ENCODE data around the gene KDM8.
A peak's percentile ranks its signal among the peaks of the same experiment; 100 is the strongest.
"Not testable (repeated sequence)": the region's sequence is repeated elsewhere in the genome, so short reads cannot be mapped to it uniquely, and the experiment has no call there.

Gene KDM8

GRCh38 chr16:27189335-27189972, 13.9 kb upstream of the KDM8 start:
- H3K27ac ChIP-seq, result no peak overlapping the region
- H3K4me3 ChIP-seq, result no peak overlapping the region

- Histone ChIP-seq H3K27ac (no peak overlapping the region), H3K4me3 (no peak overlapping the region)
Observed at GRCh38 chr16:27190316-27190871, 12.9 kb upstream of the KDM8 start.

- H3K4me3 ChIP-seq, result no peak overlapping the region
- no peak overlapping the region for H3K27ac ChIP-seq
Observed at GRCh38 chr16:27191352-27191924, 11.9 kb upstream of the KDM8 start.

GRCh38 chr16:27193300-27193990, 9.9 kb upstream of the KDM8 start:
- no peak overlapping the region for H3K27ac ChIP-seq
- H3K4me3 ChIP-seq, result no peak overlapping the region

- H3K27ac ChIP-seq, result peak overlapping the region in 1 of 21 experiments; percentile 49
- no peak overlapping the region for H3K4me3 ChIP-seq
Observed at GRCh38 chr16:27195076-27195741, 8.1 kb upstream of the KDM8 start.

- Histone ChIP-seq H3K4me3 (no peak overlapping the region), H3K27ac (peak overlapping the region in 3 of 21 experiments; percentile 4 to 49 (median 18))
Observed at GRCh38 chr16:27195941-27196595, 7.3 kb upstream of the KDM8 start.

- H3K27ac ChIP-seq, result no peak overlapping the region
- no peak overlapping the region for H3K4me3 ChIP-seq
Observed at GRCh38 chr16:27197004-27197403, 6.3 kb upstream of the KDM8 start.

- H3K27ac ChIP-seq, result peak overlapping the region in 4 of 21 experiments; percentile 74 to 83 (median 80)
- H3K4me3 ChIP-seq, result no peak overlapping the region
Observed at GRCh38 chr16:27198451-27199234, 4.7 kb upstream of the KDM8 start.

GRCh38 chr16:27199235-27199586, 4.1 kb upstream of the KDM8 start:
- Histone ChIP-seq H3K27ac (peak overlapping the region in 7 of 21 experiments; percentile 63 to 85 (median 80)), H3K4me3 (no peak overlapping the region)

- Histone ChIP-seq H3K27ac (peak overlapping the region in 14 of 21 experiments; percentile 9 to 85 (median 61)), H3K4me3 (no peak overlapping the region)
Observed at GRCh38 chr16:27199736-27200135, 3.6 kb upstream of the KDM8 start.

GRCh38 chr16:27200914-27201313, 2.4 kb upstream of the KDM8 start:
- not testable (repeated sequence) for H3K4me3 ChIP-seq
- H3K27ac ChIP-seq, result peak overlapping the region in 4 of 21 experiments; percentile 80 to 85 (median 82)

GRCh38 chr16:27202923-27203506, 311 bp upstream of the KDM8 start:
- Histone ChIP-seq H3K27ac (peak overlapping the region in 20 of 21 experiments; percentile 88 to 99 (median 96)), H3K4me3 (peak overlapping the region; percentile 38 to 67 (median 48))

GRCh38 chr16:27204312-27204915, 1.1 kb downstream of the KDM8 start:
- peak overlapping the region; percentile 68 to 99 (median 96) for H3K27ac ChIP-seq
- peak overlapping the region; percentile 38 to 67 (median 48) for H3K4me3 ChIP-seq

- Histone ChIP-seq H3K27ac (no peak overlapping the region), H3K4me3 (no peak overlapping the region)
Observed at GRCh38 chr16:27205423-27206065, 2.2 kb downstream of the KDM8 start.

GRCh38 chr16:27207121-27207520, 3.8 kb downstream of the KDM8 start:
- not testable (repeated sequence) for H3K4me3 ChIP-seq, H3K27ac ChIP-seq

GRCh38 chr16:27208081-27208680, 4.9 kb downstream of the KDM8 start:
- H3K27ac ChIP-seq, result no peak overlapping the region
- no peak overlapping the region for H3K4me3 ChIP-seq

- H3K4me3 ChIP-seq, result no peak overlapping the region
Observed at GRCh38 chr16:27208796-27209195, 5.5 kb downstream of the KDM8 start.

More at GRCh38 chr16:27208796-27209195, 5.5 kb downstream of the KDM8 start:
- H3K27ac ChIP-seq, result no peak overlapping the region
